K562 (cell line): Measurements from ENCODE around the gene ZC3H7B. TPM values are rescaled to one million over a fixed set of nuclear protein-coding genes. Genes with fewer than 3 reads are reported as not detected.

ENCODE experiments used
- BHLHE40 ChIP-seq: IDR thresholded peaks from 2 replicates; pipeline ENCODE4 v1.6.1; 2011; ENCODE audit warnings: low read length, improper control_type of control experiment
- ELF2 ChIP-seq: fragments of 250-450 bp; sonication (Bioruptor Pico); IDR thresholded peaks from 2 replicates; pipeline ENCODE4 v1.5.0; 2021; ENCODE audit warnings: mild to moderate bottlenecking
- HDAC6 ChIP-seq: IDR thresholded peaks from 2 replicates; pipeline ENCODE4 v1.6.1; 2012; ENCODE audit warnings: low read depth, mild to moderate bottlenecking, control low read depth, inconsistent platforms, low read length, moderate library complexity
- KLF1 ChIP-seq: fragments of 450-650 bp; IDR thresholded peaks from 2 replicates; pipeline ENCODE4 v1.6.1; 2016; ENCODE audit warnings: missing genetic modification characterization, missing compliant biosample characterization
- POLR2A ChIP-seq: fragments of 450-650 bp; conservative IDR thresholded peaks from 2 replicates; pipeline ENCODE4 v1.6.1; 2016
- RBFOX2 ChIP-seq: fragments of 200-400 bp; formaldehyde crosslinking; IDR thresholded peaks from 2 replicates; pipeline ENCODE4 v1.6.1; 2017; ENCODE audit warnings: low read depth, mild to moderate bottlenecking, low read length, moderate library complexity
- RBM17 ChIP-seq: fragments of 200-400 bp; formaldehyde crosslinking; IDR thresholded peaks from 2 replicates; pipeline ENCODE4 v1.6.1; 2017; ENCODE audit warnings: low read depth, mild to moderate bottlenecking, low read length, borderline replicate concordance
- ZFX ChIP-seq: sonication (generic); formaldehyde crosslinking; IDR thresholded peaks from 2 replicates; pipeline ENCODE4 v1.8.0; 2022; ENCODE audit warnings: mild to moderate bottlenecking, missing genetic modification reagents, moderate library complexity
- polyA plus RNA-seq, 8 experiments: library from polyadenylated mRNA; depleted of rRNA in 4 of 8; stranded (reverse) in 5 of 8; unstranded in 3 of 8; fragments of >200 nt; fragmentation: Nextera tagmentation in 2 of 8; fragmentation: Illumina TruSeq in 1 of 8; extraction: Ambion mirVana in 2 of 8; extraction: Trizol in 1 of 8; gene quantifications; 2 replicates each; pipeline versions ENCODE4 v1.2.1 to v1.2.3, GENCODE V29; 2011 to 2014; ENCODE audit warnings: inconsistent platforms in 1 of 8, missing spikeins in 1 of 8
- total RNA-seq, 7 experiments: library from RNA; depleted of rRNA in 6 of 7; stranded (reverse); fragments of >200 nt in 6 of 7; fragmentation: Illumina TruSeq in 2 of 7; extraction: Trizol in 2 of 7; gene quantifications; 2 replicates each; pipeline versions ENCODE4 v1.2.1 to v1.2.3, GENCODE V29; 2011 to 2021; ENCODE audit warnings: low replicate concordance in 1 of 7
- TF ChIP-seq, protein P1 (sequence below), 2 experiments: fragments of 450-650 bp in 1 of 2; sonication (generic) in 1 of 2; formaldehyde crosslinking in 1 of 2; IDR thresholded peaks; 2 replicates each; pipeline versions ENCODE4 v1.7.1 to v1.9.0; 2016 to 2022; ENCODE audit warnings: inconsistent platforms in 1 of 2, mild to moderate bottlenecking in 1 of 2, missing genetic modification reagents in 1 of 2
- TF ChIP-seq, protein P2 (sequence below): fragments of 250-450 bp; sonication (Bioruptor Pico); IDR thresholded peaks from 2 replicates; pipeline ENCODE4 v1.4.0; 2020
- TF ChIP-seq, protein P3 (sequence below): conservative IDR thresholded peaks from 2 replicates; pipeline ENCODE4 v1.6.1; 2011; ENCODE audit warnings: low read depth, mild to moderate bottlenecking, low read length; ENCODE audit not compliant: control insufficient read depth
- TF ChIP-seq, protein P4 (sequence below), 2 experiments: IDR thresholded peaks; 2 replicates each; pipeline ENCODE4 v1.6.1; 2012; ENCODE audit warnings: improper control_type of control experiment in 2 of 2, low read depth in 2 of 2, low read length in 2 of 2, borderline replicate concordance in 1 of 2
- TF ChIP-seq, protein P5 (sequence below): sonication (generic); formaldehyde crosslinking; IDR thresholded peaks from 2 replicates; pipeline ENCODE4 v1.9.0; 2022; ENCODE audit warnings: mild to moderate bottlenecking, missing genetic modification reagents

Gene ZC3H7B
- total and polyA plus RNA-seq, 9 of the 15 experiments (the other 6 are each of a cell fraction or from before 2014, with no cell fraction given) = 0.07 to 49.8 (median 26.8) TPM

DNA sequence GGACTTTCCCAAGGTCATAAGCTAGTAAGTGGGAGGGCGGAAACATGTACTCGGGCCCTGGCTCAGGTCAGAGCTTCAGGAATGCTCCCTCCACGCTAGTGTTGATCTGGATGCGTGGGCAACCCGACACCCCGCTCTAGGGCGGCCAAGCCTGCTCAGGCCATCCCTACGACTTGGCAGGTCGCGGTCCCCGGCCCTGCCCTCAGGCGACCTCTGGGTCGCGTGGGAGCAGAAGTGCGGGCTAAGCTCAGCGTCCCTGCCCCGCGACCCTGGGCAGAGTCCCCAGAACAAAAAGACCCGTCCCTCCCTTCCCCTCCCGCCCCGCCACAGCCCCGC is 79.6 kb downstream of the ZC3H7B start (continued):
- TF ChIP-seq, protein P1, sequence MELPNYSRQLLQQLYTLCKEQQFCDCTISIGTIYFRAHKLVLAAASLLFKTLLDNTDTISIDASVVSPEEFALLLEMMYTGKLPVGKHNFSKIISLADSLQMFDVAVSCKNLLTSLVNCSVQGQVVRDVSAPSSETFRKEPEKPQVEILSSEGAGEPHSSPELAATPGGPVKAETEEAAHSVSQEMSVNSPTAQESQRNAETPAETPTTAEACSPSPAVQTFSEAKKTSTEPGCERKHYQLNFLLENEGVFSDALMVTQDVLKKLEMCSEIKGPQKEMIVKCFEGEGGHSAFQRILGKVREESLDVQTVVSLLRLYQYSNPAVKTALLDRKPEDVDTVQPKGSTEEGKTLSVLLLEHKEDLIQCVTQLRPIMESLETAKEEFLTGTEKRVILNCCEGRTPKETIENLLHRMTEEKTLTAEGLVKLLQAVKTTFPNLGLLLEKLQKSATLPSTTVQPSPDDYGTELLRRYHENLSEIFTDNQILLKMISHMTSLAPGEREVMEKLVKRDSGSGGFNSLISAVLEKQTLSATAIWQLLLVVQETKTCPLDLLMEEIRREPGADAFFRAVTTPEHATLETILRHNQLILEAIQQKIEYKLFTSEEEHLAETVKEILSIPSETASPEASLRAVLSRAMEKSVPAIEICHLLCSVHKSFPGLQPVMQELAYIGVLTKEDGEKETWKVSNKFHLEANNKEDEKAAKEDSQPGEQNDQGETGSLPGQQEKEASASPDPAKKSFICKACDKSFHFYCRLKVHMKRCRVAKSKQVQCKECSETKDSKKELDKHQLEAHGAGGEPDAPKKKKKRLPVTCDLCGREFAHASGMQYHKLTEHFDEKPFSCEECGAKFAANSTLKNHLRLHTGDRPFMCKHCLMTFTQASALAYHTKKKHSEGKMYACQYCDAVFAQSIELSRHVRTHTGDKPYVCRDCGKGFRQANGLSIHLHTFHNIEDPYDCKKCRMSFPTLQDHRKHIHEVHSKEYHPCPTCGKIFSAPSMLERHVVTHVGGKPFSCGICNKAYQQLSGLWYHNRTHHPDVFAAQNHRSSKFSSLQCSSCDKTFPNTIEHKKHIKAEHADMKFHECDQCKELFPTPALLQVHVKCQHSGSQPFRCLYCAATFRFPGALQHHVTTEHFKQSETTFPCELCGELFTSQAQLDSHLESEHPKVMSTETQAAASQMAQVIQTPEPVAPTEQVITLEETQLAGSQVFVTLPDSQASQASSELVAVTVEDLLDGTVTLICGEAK (IDR thresholded peaks at IDR 0.05) = no peak
- TF ChIP-seq, protein P1 (CRISPR knock-in tag; IDR thresholded peaks at IDR 0.05) = no peak
- TF ChIP-seq BHLHE40 (peak; percentile 93), KLF1 (tag) (no peak), RBFOX2 (peak; percentile 84), POLR2A (peak; percentile 64; the same call in 1 of the 2 replicates), HDAC6 (no peak), RBM17 (no peak), ELF2 (CRISPR knock-in tag) (no peak), ZFX (CRISPR knock-in tag) (peak; percentile 50)
- TF ChIP-seq, protein P2, sequence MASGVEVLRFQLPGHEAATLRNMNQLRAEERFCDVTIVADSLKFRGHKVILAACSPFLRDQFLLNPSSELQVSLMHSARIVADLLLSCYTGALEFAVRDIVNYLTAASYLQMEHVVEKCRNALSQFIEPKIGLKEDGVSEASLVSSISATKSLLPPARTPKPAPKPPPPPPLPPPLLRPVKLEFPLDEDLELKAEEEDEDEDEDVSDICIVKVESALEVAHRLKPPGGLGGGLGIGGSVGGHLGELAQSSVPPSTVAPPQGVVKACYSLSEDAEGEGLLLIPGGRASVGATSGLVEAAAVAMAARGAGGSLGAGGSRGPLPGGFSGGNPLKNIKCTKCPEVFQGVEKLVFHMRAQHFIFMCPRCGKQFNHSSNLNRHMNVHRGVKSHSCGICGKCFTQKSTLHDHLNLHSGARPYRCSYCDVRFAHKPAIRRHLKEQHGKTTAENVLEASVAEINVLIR = no peak
- TF ChIP-seq, protein P3, sequence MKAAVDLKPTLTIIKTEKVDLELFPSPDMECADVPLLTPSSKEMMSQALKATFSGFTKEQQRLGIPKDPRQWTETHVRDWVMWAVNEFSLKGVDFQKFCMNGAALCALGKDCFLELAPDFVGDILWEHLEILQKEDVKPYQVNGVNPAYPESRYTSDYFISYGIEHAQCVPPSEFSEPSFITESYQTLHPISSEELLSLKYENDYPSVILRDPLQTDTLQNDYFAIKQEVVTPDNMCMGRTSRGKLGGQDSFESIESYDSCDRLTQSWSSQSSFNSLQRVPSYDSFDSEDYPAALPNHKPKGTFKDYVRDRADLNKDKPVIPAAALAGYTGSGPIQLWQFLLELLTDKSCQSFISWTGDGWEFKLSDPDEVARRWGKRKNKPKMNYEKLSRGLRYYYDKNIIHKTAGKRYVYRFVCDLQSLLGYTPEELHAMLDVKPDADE = no peak
- TF ChIP-seq, protein P4, sequence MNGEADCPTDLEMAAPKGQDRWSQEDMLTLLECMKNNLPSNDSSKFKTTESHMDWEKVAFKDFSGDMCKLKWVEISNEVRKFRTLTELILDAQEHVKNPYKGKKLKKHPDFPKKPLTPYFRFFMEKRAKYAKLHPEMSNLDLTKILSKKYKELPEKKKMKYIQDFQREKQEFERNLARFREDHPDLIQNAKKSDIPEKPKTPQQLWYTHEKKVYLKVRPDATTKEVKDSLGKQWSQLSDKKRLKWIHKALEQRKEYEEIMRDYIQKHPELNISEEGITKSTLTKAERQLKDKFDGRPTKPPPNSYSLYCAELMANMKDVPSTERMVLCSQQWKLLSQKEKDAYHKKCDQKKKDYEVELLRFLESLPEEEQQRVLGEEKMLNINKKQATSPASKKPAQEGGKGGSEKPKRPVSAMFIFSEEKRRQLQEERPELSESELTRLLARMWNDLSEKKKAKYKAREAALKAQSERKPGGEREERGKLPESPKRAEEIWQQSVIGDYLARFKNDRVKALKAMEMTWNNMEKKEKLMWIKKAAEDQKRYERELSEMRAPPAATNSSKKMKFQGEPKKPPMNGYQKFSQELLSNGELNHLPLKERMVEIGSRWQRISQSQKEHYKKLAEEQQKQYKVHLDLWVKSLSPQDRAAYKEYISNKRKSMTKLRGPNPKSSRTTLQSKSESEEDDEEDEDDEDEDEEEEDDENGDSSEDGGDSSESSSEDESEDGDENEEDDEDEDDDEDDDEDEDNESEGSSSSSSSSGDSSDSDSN (IDR thresholded peaks at IDR 0.05; ENCODE audit: borderline replicate concordance in 1 of 2, low read depth in 2 of 2, low read length in 2 of 2) = 0 out of 4 replicates have a peak, but pooled peaks of 1 of the 2 experiments have one; percentile 14
- TF ChIP-seq, protein P5, sequence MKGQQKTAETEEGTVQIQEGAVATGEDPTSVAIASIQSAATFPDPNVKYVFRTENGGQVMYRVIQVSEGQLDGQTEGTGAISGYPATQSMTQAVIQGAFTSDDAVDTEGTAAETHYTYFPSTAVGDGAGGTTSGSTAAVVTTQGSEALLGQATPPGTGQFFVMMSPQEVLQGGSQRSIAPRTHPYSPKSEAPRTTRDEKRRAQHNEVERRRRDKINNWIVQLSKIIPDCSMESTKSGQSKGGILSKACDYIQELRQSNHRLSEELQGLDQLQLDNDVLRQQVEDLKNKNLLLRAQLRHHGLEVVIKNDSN (CRISPR knock-in tag) = no peak
